Right atrium auricular region (tissue), 2 donors: ENCODE measurements around the gene TYW5. TPM values are rescaled to one million over a fixed set of nuclear protein-coding genes. Genes with fewer than 3 reads are reported as not detected.

Source experiments
- DNase-seq: peaks from one replicate; pipeline ENCODE4 v3.0.0-alpha.2; 2019; ENCODE audit warnings: low spot score
- H3K27ac ChIP-seq, 2 donors: fragments of 200-600 bp; sonication (generic); 1 replicate in 1 of 2; 2 replicates in 1 of 2; pipeline ENCODE4 v1.5.1; 2016 to 2019
- H3K27me3 ChIP-seq, 2 donors: fragments of 200-600 bp; sonication (generic); one replicate each; pipeline versions ENCODE4 v1.5.1 to v1.6.0; 2017 to 2019
- H3K36me3 ChIP-seq: fragments of 200-600 bp; sonication (generic); one replicate; pipeline ENCODE4 v1.5.1; 2016
- H3K4me1 ChIP-seq, 2 donors: fragments of 200-600 bp; sonication (generic); one replicate each; pipeline versions ENCODE4 v1.5.1 to v1.6.0; 2017 to 2019
- H3K4me3 ChIP-seq, 2 donors: fragments of 200-600 bp; sonication (generic); 1 replicate in 1 of 2; 2 replicates in 1 of 2; pipeline ENCODE4 v1.5.1; 2017 to 2019; ENCODE audit warnings: mild to moderate bottlenecking in 1 of 2, moderate library complexity in 1 of 2
- H3K9me3 ChIP-seq, 2 donors: fragments of 200-600 bp; sonication (generic); one replicate each; pipeline ENCODE4 v1.5.1; 2019
- CTCF ChIP-seq, 2 donors: fragments of 200-600 bp; sonication (generic); IDR thresholded peaks; one replicate each; pipeline ENCODE4 v1.5.1; 2019; ENCODE audit warnings: antibody characterized with exemption in 2 of 2
- total RNA-seq, 2 donors: library from RNA; depleted of rRNA; stranded (reverse); fragments of >200 nt; gene quantifications; one replicate each; pipeline ENCODE4 v1.1.0, GENCODE V29; 2016

TYW5 gene
- total RNA-seq, 2 donors from 2014 or later, result 1.9 to 3.3 TPM

DNA sequence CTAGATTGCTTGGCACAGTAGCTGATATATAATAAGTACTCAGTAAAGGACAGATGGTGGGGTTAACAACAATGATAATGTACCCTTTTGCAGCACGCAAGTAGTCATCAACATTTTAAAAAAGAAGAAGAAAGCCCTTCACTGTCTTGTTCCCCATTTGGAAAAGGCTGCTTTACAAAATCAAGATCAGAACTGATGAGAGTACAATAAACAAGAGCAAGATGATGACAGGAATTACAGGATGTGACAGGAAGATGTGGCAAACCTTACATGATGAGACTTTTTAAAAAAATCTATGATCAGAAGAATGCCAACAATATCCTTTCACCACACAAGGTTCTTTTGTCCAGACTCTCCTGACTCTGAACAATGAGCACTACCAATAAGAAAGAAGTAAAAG is 9.1 kb downstream of the TYW5 start:
- TF ChIP-seq CTCF (IDR thresholded peaks at IDR 0.05), result no peak
- Histone ChIP-seq H3K36me3 (peaks cover 20% of the 10 kb centered on the region), H3K9me3 (no peaks in the 10 kb centered on the region), H3K27ac (no peak overlapping the region), H3K4me3 (no peak overlapping the region), H3K4me1 (no peaks in the 10 kb centered on the region), H3K27me3 (no peaks in the 10 kb centered on the region)
- DNase-seq, result no peak

DNA sequence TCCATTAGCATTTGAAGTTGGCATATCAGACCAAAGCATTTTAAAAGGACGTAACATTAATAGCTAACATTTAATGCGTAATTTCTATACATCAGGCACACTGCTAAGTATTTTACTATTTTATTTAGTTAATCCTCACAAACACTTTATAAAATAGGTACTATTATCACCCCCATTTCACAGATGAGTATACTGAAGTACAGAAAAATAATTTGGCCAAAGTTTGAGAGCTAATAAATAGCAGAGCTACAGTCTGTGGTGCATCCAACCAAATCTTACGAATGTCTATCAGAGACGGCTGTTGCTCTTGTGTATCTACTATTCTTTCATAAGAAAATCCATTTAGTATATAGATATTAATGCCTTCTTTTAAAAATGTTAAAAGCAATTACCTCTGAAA is 11.9 kb downstream of the TYW5 start:
- H3K4me3 ChIP-seq, result no peak overlapping the region

DNA sequence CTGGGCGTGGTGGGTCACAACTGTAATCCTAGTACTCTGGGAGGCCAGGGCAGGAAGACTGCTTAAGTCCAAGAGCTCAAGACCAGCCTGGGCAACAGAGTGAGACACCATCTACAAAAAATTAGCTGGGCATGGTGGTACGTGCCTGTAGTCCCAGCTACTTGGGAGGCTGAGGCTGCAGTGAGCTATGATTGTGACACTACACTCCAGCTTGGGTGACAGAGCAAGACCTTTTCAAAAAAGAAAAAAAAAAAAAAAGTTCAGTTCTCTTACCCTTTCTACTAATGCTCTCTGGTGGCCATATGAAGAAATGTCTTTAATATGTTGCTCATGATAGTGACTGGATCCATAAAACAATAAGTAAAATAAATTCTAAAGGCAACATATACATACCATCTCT is 14.9 kb downstream of the TYW5 start:
- Histone ChIP-seq H3K4me3 (no peak overlapping the region), H3K27me3 (no peaks in the 10 kb centered on the region), H3K27ac (no peak overlapping the region), H3K9me3 (no peaks in the 10 kb centered on the region), H3K4me1 (no peaks in the 10 kb centered on the region), H3K36me3 (peaks cover 23% of the 10 kb centered on the region)
- TF ChIP-seq CTCF (IDR thresholded peaks at IDR 0.05), result no peak
- no peak for DNase-seq

More for the DNA sequence above, 11.9 kb downstream of the TYW5 start:
- no peak for TF ChIP-seq CTCF (IDR thresholded peaks at IDR 0.05)
- Histone ChIP-seq H3K4me1 (no peaks in the 10 kb centered on the region), H3K27me3 (no peaks in the 10 kb centered on the region), H3K9me3 (no peaks in the 10 kb centered on the region), H3K27ac (no peak overlapping the region), H3K36me3 (peaks cover 29% of the 10 kb centered on the region)
- DNase-seq, result no peak

DNA sequence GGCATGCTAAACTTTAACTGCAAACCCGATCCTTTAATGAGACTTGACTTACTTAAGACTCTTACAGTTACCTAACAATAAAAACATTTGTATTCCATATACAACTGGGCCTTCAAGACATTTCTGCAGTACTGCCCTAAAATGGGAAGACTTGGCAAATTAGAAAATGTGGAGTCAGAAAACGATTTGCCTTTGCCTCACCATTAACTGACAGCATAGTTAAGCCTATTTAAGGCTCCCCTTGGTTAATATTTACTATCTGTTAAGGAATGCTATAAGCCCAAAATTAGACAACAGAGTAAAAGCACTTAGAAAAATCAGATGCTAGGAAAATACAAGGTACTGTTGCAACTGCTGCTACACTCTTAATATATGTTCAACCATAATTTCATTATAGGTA is 18.7 kb downstream of the TYW5 start:
- no peaks in the 10 kb centered on the region for H3K27me3 ChIP-seq
- H3K9me3 ChIP-seq, result no peaks in the 10 kb centered on the region
- H3K36me3 ChIP-seq, result peaks cover 33% of the 10 kb centered on the region
- no peak for TF ChIP-seq CTCF (IDR thresholded peaks at IDR 0.05)
- no peaks in the 10 kb centered on the region for H3K4me1 ChIP-seq
- DNase-seq, result no peak
- H3K4me3 ChIP-seq, result no peak overlapping the region
- H3K27ac ChIP-seq, result no peak overlapping the region

DNA sequence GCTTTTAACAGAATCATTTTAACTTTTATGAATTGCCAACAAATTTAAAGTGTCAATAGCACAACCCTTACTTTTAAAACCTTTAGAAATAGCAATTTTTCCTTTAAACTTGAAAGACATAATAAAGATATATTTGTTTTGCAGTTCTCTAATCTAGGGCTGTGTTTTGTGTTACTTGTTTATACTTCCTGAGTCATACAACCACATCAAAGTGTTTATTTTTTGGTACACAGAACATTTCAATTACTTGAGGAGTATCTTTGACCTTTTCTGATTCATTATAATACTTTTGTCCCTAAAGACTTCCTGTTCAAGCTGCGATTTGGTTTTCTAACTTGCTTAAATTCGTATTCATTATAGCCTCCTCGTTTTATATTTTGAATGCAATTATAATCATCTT is 21.8 kb downstream of the TYW5 start:
- peaks cover 32% of the 10 kb centered on the region for H3K36me3 ChIP-seq
- TF ChIP-seq CTCF (IDR thresholded peaks at IDR 0.05), result no peak
- no peak overlapping the region for H3K4me3 ChIP-seq
- H3K27me3 ChIP-seq, result no peaks in the 10 kb centered on the region
- no peak overlapping the region for H3K27ac ChIP-seq
- H3K4me1 ChIP-seq, result no peaks in the 10 kb centered on the region
- DNase-seq, result no peak
- H3K9me3 ChIP-seq, result no peaks in the 10 kb centered on the region

- H3K27ac ChIP-seq, result no peak overlapping the region
- no peaks in the 10 kb centered on the region for H3K27me3 ChIP-seq
- DNase-seq, result no peak
- peaks cover 29% of the 10 kb centered on the region for H3K36me3 ChIP-seq
- H3K4me1 ChIP-seq, result no peaks in the 10 kb centered on the region
- H3K9me3 ChIP-seq, result no peaks in the 10 kb centered on the region
- no peak overlapping the region for H3K4me3 ChIP-seq
- no peak for TF ChIP-seq CTCF (IDR thresholded peaks at IDR 0.05)
Measured at GRCh38 chr2:199932312-199932855, 22.9 kb downstream of the TYW5 start.
